Fibroblast of skin of right quadriceps (primary cell): ENCODE results near the gene HMX1.

ENCODE experiments used
- DNase-seq: peaks from one replicate; pipeline ENCODE4 v3.0.0-alpha.2; 2013

HMX1 gene

GRCh38 chr4:8867624-8868320 is 3.9 kb downstream of the HMX1 start:
- DNase-seq: no peak

DNA sequence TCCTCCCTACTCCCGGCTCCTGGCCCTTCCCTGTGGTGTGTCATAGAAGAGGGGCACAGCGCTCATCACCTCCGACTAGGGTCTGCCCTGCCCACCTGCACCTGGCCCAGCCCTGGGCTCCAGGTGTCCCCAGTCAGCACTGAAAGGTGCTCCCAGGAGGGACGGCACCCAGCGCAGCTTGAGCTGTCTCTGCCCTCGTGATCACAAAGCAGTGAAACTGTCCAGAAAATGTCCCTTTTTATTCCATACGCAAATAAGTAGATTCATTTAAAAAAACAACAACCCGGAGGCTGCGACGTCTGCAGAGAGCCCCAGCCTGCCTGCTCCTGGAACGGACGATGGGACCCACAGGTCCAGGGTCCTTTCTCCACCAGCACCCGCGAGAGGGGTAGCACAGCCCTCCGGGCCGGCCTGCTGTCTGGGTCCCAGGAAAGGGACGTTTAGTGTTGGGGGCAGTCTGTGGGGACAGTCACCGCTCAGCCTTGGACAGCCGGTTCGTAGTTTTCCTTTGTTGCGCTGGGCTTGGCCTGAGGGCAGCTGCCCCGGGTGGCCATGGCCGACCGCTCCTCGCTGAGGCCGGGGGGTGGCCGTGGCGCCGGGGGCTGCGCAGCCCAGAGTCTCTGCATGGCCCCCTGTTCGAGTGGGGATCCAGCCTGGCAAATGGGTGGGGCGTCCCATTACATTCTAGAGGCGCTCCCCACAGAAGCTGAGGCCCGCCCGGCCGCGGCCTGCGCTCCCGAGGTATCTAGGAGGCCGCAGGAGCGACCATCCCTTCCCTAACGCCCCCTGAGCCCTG is 4.6 kb downstream of the HMX1 start:
- no peak for DNase-seq

DNA sequence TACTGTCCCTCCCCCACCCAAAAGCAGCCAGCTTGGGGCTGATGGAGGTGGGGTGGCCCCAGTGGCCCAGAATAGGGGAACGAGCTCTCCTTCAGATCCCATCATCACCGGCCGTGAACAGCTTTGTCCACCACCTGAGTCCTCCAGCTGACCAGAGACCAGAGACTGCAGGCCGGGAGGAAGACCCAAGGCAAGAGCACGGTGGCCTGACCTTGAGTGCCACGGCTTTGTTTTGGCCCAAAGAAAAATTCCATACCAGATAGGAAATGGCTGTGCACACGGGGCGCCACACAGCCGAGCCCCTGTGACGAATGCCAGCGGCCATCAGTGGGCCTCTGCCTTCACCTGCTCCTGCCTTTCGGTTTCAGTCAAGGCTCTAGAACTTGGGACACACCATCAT is 5.2 kb downstream of the HMX1 start:
- no peak for DNase-seq

GRCh38 chr4:8865681-8866310 is 5.8 kb downstream of the HMX1 start:
- DNase-seq: no peak

GRCh38 chr4:8864912-8865680 is 6.5 kb downstream of the HMX1 start:
- no peak for DNase-seq

DNA sequence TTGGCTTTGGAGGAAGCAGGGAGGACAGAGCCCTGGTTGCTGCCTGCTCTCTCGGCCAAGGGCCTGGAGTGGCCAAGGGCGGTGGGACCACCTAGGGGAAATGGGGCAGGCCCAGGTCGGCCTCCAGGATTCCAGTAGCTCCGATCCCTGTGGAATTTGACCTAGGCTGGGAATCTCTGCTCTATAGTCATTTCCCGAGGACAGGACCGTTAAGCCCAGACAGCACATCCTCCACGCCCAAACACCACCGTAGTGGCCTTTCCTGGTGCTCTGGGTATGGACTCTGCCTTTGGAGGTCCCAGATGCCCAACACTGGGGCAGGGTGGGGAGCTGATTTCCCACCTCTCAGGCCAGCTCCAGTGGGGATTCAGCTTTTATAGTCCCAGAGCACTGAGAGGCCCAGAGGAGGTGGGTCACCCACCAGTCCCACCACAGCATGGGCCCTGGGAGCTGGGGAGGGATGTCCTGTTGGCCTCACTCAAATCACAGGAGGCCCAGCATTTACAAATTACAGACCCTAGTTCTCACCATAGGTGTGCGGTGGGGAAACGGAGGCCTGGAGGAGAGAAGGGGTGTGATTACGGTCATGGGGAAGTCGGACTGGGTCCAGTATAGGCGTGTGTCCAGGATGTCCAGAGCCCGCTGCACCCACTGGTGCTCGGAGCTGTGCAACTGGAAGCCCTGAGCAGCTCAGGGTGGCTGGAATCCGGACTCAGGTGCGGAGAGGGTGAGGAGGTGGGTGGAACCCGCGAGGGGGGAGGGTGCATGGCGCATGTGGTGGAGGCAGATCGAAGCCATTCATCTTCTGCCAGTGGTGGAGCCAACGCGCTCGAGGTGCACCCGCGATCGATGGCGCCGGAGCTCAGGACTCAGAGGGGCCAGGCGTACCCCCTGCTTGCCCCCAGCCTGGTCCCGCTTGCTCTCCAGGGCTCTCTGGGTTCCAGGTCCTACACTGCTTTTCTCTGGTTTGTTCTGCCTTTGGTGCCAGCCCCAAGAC is 7.7 kb downstream of the HMX1 start:
- no peak for DNase-seq

- DNase-seq: no peak
These were observed 8.6 kb downstream of the HMX1 start for GRCh38 chr4:8862800-8863685.

GRCh38 chr4:8862334-8862733 is 9.3 kb downstream of the HMX1 start:
- no peak for DNase-seq

GRCh38 chr4:8861576-8862295 is 9.9 kb downstream of the HMX1 start:
- no peak for DNase-seq

GRCh38 chr4:8860892-8861575 is 10.6 kb downstream of the HMX1 start:
- DNase-seq: no peak

DNA sequence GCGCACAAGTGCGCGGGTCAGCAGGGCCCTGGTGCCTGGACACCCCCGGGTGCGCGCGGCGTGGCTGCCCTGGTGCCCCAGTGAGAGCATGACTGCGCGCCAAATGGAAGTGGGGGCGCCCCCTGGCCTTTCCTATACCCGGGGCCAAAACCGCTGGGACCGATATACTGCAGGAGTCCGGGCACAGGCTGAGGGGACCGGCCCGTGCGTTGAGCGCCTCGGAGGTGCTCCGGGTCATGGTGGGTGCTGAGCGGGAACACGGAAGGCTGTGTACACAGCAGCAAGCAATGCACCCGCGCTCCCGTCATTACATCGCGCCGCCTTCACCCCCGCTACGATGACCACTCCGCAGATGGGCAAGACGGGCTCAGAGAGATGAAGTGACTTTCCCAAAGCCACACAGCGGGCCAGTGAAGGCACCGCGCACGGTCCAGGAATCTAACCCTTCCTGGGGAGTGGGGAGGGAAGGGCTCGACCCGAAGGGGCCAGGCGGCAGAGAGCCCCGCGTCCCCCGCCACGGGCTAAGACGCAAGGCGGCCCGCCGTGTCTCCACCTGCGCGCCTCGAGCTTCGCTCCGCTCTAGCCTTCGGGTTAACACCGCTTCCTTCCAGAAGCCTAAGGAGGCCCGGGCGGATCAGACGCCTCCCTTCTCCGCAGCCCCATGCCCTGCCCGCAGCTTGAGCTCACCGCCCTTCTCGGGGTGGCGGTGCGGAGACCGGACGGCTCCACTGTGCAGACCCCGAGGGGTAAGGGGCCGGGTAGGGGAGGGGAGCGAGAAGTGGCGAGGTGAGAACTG is 11.3 kb downstream of the HMX1 start:
- DNase-seq: no peak

- no peak for DNase-seq
These were observed 12.0 kb downstream of the HMX1 start for GRCh38 chr4:8859550-8860095.

- no peak for DNase-seq
These were observed 12.9 kb downstream of the HMX1 start for GRCh38 chr4:8858701-8859210.

DNA sequence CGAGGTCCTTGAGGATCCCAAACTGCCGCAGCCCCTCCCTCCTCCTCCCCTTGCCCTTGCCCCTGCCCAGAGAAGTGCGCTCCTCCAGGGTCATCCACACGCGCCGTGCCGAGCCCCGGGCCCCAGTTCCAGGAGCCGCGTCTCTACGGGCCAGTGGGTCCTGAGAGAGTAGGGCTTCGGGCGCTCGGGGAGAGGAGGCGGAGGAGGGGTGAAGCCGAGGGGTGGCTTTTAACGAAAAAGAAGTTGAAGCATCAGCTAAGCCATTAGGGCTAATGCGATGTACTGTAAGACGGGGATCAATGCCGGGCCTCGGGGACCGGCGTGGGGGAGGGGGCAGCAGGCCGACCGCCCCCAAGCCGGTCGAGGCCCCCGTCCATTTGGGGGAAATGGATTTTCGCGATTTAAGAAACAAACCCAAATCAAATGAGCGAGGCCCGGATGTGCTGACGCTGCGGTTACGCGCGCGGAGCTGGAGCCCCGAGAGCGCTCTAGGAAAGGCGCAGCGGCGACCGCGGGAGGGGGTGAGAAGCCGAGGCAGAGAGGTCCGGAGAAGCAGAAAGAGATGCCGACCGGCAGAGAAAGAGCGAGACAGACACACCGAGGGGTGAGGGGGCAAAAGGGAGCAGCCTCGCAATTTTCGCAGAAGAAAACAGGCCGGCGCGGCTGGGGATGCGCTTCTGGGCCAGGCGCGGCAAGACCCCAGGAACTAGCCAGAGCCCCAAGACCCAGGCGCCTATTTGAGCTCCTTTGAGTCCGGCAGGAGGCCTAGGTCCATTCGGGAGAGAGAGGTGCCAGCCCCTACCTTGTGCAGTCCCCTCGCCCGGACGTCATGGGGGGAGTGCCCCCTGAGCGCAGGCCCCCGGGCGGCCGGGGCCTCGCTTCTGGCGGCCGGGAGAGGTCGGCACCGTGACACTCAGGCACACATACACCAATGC is 13.6 kb downstream of the HMX1 start:
- DNase-seq: no peak

DNA sequence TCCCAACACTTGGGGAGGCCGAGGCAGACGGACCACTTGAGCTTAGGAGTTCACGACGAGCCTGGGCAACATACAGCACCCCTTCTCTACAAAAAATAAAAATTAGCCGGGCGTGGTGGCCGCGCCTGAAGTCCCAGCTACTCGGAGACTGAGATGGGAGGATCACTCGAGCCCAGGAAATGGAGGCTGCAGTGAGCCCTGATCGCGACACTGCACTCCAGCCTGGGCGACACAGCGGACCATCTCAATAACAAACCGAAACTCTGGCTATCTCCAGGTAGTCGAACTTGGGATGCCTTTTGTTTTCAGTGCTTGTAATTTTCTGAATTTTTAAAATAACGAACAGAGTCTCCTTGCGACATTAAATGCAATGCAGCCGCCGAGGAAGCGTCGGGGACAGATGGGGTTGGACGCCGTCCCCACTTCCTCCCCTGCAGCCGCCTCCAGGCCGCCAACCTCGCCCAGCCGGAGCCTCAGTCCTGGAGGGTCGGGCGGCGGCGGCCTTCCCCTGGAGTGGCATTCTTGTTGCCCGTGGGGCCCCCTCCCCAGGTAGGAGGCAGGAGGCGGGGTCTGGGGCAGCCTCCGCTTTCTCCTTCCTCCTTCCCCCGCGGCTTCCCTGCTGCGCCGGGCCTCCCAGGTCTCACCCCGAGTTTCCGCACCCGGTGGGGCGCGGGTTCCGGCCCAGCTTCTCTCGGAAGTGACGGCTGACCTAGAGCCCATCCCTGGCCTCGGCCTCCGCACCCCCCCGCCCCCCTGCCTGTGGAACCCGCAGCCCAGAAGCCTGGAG is 14.6 kb downstream of the HMX1 start:
- DNase-seq: no peak

GRCh38 chr4:8855818-8856245 is 15.8 kb downstream of the HMX1 start:
- DNase-seq: no peak
